ENCODE data around the gene KLK1. TPM values are rescaled to one million over a fixed set of nuclear protein-coding genes. Genes with fewer than 3 reads are reported as not detected.
A peak's percentile ranks its signal among the peaks of the same experiment; 100 is the strongest.

Gene KLK1
- total RNA-seq, 6 experiments from 2014 or later = not detected

DNA sequence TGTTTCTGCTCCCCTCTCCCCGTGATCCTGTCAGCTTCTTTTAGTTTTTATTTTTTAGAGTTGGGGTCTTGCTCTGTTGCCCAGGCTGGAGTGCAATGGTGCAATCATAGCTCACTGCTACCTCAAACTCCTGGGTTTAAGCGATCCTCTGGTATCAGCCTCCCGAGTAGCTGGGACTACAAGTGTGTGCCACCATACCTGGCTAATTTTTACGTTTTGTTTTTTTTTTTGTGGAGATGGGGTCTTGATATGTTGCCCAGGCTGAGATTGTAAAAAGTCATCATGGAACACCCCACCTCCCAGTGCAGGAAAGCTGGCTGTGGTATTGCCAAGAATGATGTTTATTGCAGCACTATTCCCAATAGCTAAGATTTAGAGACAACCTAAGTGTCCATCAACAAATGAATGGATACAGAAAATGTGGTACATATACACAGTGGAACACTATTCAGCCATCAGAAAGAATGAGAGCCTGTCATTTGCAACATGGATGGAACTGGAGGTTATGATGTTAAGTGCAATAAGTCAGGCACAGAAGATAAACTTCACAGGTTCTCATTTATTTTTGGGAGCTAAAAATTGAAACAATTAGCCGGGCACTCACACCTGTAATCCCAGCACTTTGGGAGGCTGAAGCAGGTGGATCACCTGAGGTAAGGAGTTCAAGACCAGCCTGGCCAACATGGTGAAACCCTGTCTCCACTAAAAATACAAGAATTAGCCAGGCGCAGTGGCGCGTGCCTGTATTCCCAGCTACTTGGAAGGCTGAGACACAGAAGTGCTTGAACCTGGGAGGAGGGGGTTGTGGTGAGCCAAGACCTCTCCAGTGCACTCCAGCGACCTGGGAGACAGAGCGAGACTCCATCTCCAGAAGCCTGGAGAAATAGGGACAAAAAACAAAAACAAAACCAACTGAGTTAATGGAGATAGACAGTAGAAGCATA is 16.4 kb upstream of the KLK1 start:
- Histone ChIP-seq H3K4me1 (peaks cover 0 to 3% (median 0%) of the 10 kb centered on the region in 4 donors), H3K36me3 (no peaks in the 10 kb centered on the region), H3K27ac (no peak overlapping the region), H3K4me3 (no peak overlapping the region), H3K9me3 (no peaks in the 10 kb centered on the region), H3K27me3 (no peaks in the 10 kb centered on the region)
- TF ChIP-seq, protein P1, sequence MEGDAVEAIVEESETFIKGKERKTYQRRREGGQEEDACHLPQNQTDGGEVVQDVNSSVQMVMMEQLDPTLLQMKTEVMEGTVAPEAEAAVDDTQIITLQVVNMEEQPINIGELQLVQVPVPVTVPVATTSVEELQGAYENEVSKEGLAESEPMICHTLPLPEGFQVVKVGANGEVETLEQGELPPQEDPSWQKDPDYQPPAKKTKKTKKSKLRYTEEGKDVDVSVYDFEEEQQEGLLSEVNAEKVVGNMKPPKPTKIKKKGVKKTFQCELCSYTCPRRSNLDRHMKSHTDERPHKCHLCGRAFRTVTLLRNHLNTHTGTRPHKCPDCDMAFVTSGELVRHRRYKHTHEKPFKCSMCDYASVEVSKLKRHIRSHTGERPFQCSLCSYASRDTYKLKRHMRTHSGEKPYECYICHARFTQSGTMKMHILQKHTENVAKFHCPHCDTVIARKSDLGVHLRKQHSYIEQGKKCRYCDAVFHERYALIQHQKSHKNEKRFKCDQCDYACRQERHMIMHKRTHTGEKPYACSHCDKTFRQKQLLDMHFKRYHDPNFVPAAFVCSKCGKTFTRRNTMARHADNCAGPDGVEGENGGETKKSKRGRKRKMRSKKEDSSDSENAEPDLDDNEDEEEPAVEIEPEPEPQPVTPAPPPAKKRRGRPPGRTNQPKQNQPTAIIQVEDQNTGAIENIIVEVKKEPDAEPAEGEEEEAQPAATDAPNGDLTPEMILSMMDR (IDR thresholded peaks at IDR 0.05) = no peak
- TF ChIP-seq POLR2A (IDR thresholded peaks at IDR 0.05) = no peak
- DNase-seq (no peak), ATAC-seq (no peak)
- 61% methylated on average over 6 of the region's 10 CpGs for WGBS (ENCODE audit: insufficient coverage, low coverage, low lambda C conversion rate, missing lambda C conversion rate)
- intact Hi-C loops (cut with DNase I) = no loop called here

GRCh38 chr19:50838239-50838638 is 14.7 kb upstream of the KLK1 start:
- TF ChIP-seq, protein P1 (IDR thresholded peaks at IDR 0.05) = no peak
- Histone ChIP-seq H3K4me3 (no peak overlapping the region), H3K36me3 (no peaks in the 10 kb centered on the region), H3K27ac (no peak overlapping the region), H3K9me3 (no peaks in the 10 kb centered on the region), H3K4me1 (peaks cover 0 to 3% (median 0%) of the 10 kb centered on the region in 4 donors), H3K27me3 (no peaks in the 10 kb centered on the region)
- intact Hi-C loops (cut with DNase I) = no loop called here
- 11% methylated on average over 6 of the region's 6 CpGs for WGBS (ENCODE audit: insufficient coverage, low coverage, low lambda C conversion rate, missing lambda C conversion rate)
- no peak for DNase-seq
- no peak for ATAC-seq

- 93% methylated on average over 4 of the region's 10 CpGs for WGBS (ENCODE audit: insufficient coverage, low coverage, low lambda C conversion rate, missing lambda C conversion rate)
- Histone ChIP-seq H3K4me1 (peaks cover 0 to 3% (median 0%) of the 10 kb centered on the region in 4 donors), H3K9me3 (no peaks in the 10 kb centered on the region), H3K27ac (no peak overlapping the region), H3K36me3 (no peaks in the 10 kb centered on the region), H3K4me3 (no peak overlapping the region), H3K27me3 (no peaks in the 10 kb centered on the region)
- TF ChIP-seq, protein P1 (IDR thresholded peaks at IDR 0.05) = no peak
- no peak for TF ChIP-seq POLR2A (IDR thresholded peaks at IDR 0.05)
- intact Hi-C loops (cut with DNase I) = no loop called here
- ATAC-seq = no peak
- DNase-seq = no peak
Observed at GRCh38 chr19:50837300-50837699, 13.7 kb upstream of the KLK1 start.

GRCh38 chr19:50836543-50837195 is 13.1 kb upstream of the KLK1 start:
- intact Hi-C loops (cut with DNase I) = no loop called here
- ATAC-seq (no peak), DNase-seq (no peak)
- Histone ChIP-seq H3K27me3 (no peaks in the 10 kb centered on the region), H3K27ac (no peak overlapping the region), H3K4me3 (peak overlapping the region in 1 of 3 donors; percentile 70), H3K9me3 (no peaks in the 10 kb centered on the region), H3K4me1 (peaks cover 0 to 3% (median 0%) of the 10 kb centered on the region in 4 donors), H3K36me3 (no peaks in the 10 kb centered on the region)
- no peak for TF ChIP-seq POLR2A (IDR thresholded peaks at IDR 0.05)
- TF ChIP-seq, protein P1 (IDR thresholded peaks at IDR 0.05) = no peak
- 47% methylated on average over 15 of the region's 19 CpGs for WGBS (ENCODE audit: insufficient coverage, low coverage, low lambda C conversion rate, missing lambda C conversion rate)

Data from right lobe of liver (tissue), 6 donors.